Activated CD8-positive, alpha-beta T cell treated with anti-CD3 and anti-CD28 coated beads for 36 hours (primary cell): ENCODE results near the gene KISS1R. TPM values are rescaled to one million over a fixed set of nuclear protein-coding genes. Genes with fewer than 3 reads are reported as not detected.
A peak's percentile ranks its signal among the peaks of the same experiment; 100 is the strongest.

ENCODE experiments used
- ATAC-seq: fragments of 200-7000 bp; cut with Tn5 transposase; one replicate; pipeline ENCODE4 v1.10.0; 2021; ENCODE audit warnings: mild to moderate bottlenecking, moderate library complexity
- CTCF ChIA-PET: fragments of 350-600 bp; sonication (Branson Sonifier 250); formaldehyde crosslinking; loops from one replicate; lab custom pipeline; 2021; ENCODE audit warnings: antibody characterized with exemption; lab: Charles Lee
- POLR2A ChIA-PET: fragments of 350-600 bp; sonication (Branson Sonifier 250); formaldehyde crosslinking; loops from one replicate; lab custom pipeline; 2021; ENCODE audit warnings: antibody characterized with exemption; lab: Charles Lee
- DNase-seq: peaks from one replicate; pipeline ENCODE4 v3.0.0-alpha.2; 2020
- H3K27ac Mint-ChIP-seq: one replicate; pipeline ENCODE4 v1.8.0; 2021; ENCODE audit warnings: mild to moderate bottlenecking, mixed read lengths
- H3K27me3 Mint-ChIP-seq: one replicate; pipeline ENCODE4 v1.8.0; 2021; ENCODE audit warnings: mixed read lengths
- H3K36me3 Mint-ChIP-seq: one replicate; pipeline ENCODE4 v1.8.0; 2021; ENCODE audit warnings: low read depth, mixed read lengths
- H3K4me1 Mint-ChIP-seq: one replicate; pipeline ENCODE4 v1.8.0; 2021; ENCODE audit warnings: low read depth, mixed read lengths
- H3K4me3 Mint-ChIP-seq: one replicate; pipeline ENCODE4 v1.8.0; 2021; ENCODE audit warnings: mild to moderate bottlenecking, moderate library complexity, mixed read lengths
- H3K9me3 Mint-ChIP-seq: one replicate; pipeline ENCODE4 v1.8.0; 2021; ENCODE audit warnings: mixed read lengths
- CTCF ChIP-seq: fragments of 200-600 bp; IDR thresholded peaks from one replicate; pipeline ENCODE4 v1.8.0; 2022; ENCODE audit warnings: antibody characterized with exemption, mild to moderate bottlenecking
- intact Hi-C: fragments of 100-400 bp; cut with micrococcal nuclease; formaldehyde crosslinking; loops from one replicate; pipeline ENCODE4 v1.10.0; 2022
- total RNA-seq, 2 experiments: library from RNA; stranded (reverse); gene quantifications; one replicate each; pipeline ENCODE4 v1.2.3, GENCODE V29; 2021

KISS1R gene
- total RNA-seq, 2 experiments from 2014 or later = 14.0 to 15.5 TPM

- ChIA-PET POLR2A (interaction anchor here (0.7 to 4.6 kb wide), 7 partner anchors 8 to 265 kb away, joined by 3 to 29 read pairs (median 3); partner anchors contain the start of gene WDR18), CTCF (interaction anchor here (1.4 to 7.9 kb wide), 2 partner anchors 13 to 58 kb away, joined by 4 to 127 read pairs; partner anchors contain the start of gene WDR18)
- Mint-ChIP-seq H3K27me3 (no peaks in the 10 kb centered on the region), H3K4me1 (peaks cover 21% of the 10 kb centered on the region), H3K9me3 (no peaks in the 10 kb centered on the region), H3K4me3 (peak overlapping the region; percentile 73), H3K36me3 (peaks cover 3% of the 10 kb centered on the region), H3K27ac (peak overlapping the region; percentile 76)
- intact Hi-C loops = no loop called here
- no peak for TF ChIP-seq CTCF
- ATAC-seq = peak; percentile 62
- DNase-seq = peak; percentile 80
Measured at GRCh38 chr19:925087-925525, 8.0 kb downstream of the KISS1R start.

GRCh38 chr19:925526-926322, 8.6 kb downstream of the KISS1R start, which contains the start of gene ARID3A:
ARID3A (plus strand) TSS chr19:926035; CDS start chr19:929529, 3,494 bp downstream.
- Mint-ChIP-seq H3K27ac (peak within 1 kb of the TSS; percentile 76), H3K4me1 (peaks cover 19% of the 10 kb centered on the region), H3K9me3 (no peaks in the 10 kb centered on the region), H3K27me3 (no peaks in the 10 kb centered on the region), H3K4me3 (peak within 1 kb of the TSS; percentile 73), H3K36me3 (peaks cover 1% of the 10 kb centered on the region)
- ChIA-PET POLR2A (interaction anchor here (1.2 to 4.6 kb wide), 4 partner anchors 51 to 266 kb away, joined by 3 to 29 read pairs (median 6); partner anchors contain the start of gene WDR18), CTCF (interaction anchor here (1.4 to 7.9 kb wide), 2 partner anchors 13 to 57 kb away, joined by 4 to 127 read pairs; partner anchors contain the start of gene WDR18)
- intact Hi-C loops = loop anchor here (2.0 kb wide), 1 partner anchor 57 kb away; no protein-coding TSS in a partner anchor
- DNase-seq (peak; percentile 84), ATAC-seq (peak; percentile 67)
- TF ChIP-seq CTCF = no peak

- Mint-ChIP-seq H3K4me3 (peak overlapping the region; percentile 70), H3K27me3 (no peaks in the 10 kb centered on the region), H3K36me3 (no peaks in the 10 kb centered on the region), H3K27ac (no peak overlapping the region), H3K9me3 (no peaks in the 10 kb centered on the region), H3K4me1 (peaks cover 15% of the 10 kb centered on the region)
- ChIA-PET CTCF (no interaction called here), POLR2A (no interaction called here)
- intact Hi-C loops = loop anchor here (2.0 kb wide), 1 partner anchor 57 kb away; no protein-coding TSS in a partner anchor
- ATAC-seq (no peak), DNase-seq (no peak)
- no peak for TF ChIP-seq CTCF
Measured at GRCh38 chr19:926323-926588, 9.1 kb downstream of the KISS1R start.

GRCh38 chr19:926589-927350, 9.6 kb downstream of the KISS1R start:
- H3K4me1 Mint-ChIP-seq = peaks cover 11% of the 10 kb centered on the region
- H3K27me3 Mint-ChIP-seq = no peaks in the 10 kb centered on the region
- peak; percentile 91 for DNase-seq
- ATAC-seq = peak; percentile 18
- H3K27ac Mint-ChIP-seq = no peak overlapping the region
- H3K36me3 Mint-ChIP-seq = no peaks in the 10 kb centered on the region
- intact Hi-C loops = loop anchor here (2.0 kb wide), 1 partner anchor 56 kb away; no protein-coding TSS in a partner anchor
- TF ChIP-seq CTCF = no peak
- H3K9me3 Mint-ChIP-seq = no peaks in the 10 kb centered on the region
- CTCF ChIA-PET = no interaction called here
- POLR2A ChIA-PET = interaction anchor here (0.6 kb wide), 2 partner anchors 73 to 317 kb away, joined by 3 read pairs; no protein-coding TSS in a partner anchor
- H3K4me3 Mint-ChIP-seq = peak overlapping the region; percentile 70
